Measurements from ENCODE around the gene GMPR. TPM values are rescaled to one million over a fixed set of nuclear protein-coding genes. Genes with fewer than 3 reads are reported as not detected.

Gene GMPR
- total and polyA plus RNA-seq, 7 donors: 2.8 to 26.5 (median 15.0) TPM

GRCh38 chr6:16248271-16248853 is 10.0 kb downstream of the GMPR start:
- intact Hi-C loops (cut with DNase I): loop anchor here (10.0 kb wide), 1 partner anchor 66 kb away; no protein-coding TSS in a partner anchor

DNA sequence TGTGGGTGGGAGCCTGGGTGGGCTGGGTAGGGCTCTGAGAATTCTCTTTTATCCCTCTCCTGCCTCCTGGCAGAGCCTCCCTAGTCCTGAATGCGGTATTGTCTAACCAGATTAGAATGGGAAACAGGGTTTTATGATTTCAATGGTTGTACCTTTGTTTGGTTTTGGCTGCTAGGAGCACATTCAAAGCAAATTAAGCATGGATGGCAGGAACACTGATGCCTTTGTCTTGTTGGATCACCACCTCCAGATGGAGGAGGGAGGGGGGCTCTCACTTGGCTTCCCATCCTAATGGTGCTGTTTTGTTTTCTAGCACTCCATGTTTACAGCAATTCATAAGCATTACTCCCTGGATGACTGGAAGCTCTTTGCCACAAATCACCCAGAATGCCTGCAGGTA is 11.6 kb downstream of the GMPR start:
- WGBS, 2 donors: 18 to 69% methylated on average over 1 of the region's 1 CpG
- Histone ChIP-seq H3K4me1 (peaks cover 0 to 9% (median 6%) of the 10 kb centered on the region in 4 donors), H3K27ac (no peak overlapping the region), H3K36me3 (peaks cover 0 to 63% (median 7%) of the 10 kb centered on the region in 4 donors), H3K4me3 (no peak overlapping the region), H3K9me3 (no peaks in the 10 kb centered on the region), H3K27me3 (no peaks in the 10 kb centered on the region)
- intact Hi-C loops (cut with DNase I): loop anchor here (10.0 kb wide), 1 partner anchor 65 kb away; no protein-coding TSS in a partner anchor
- no peak for DNase-seq
- no peak for TF ChIP-seq EP300 (IDR thresholded peaks at IDR 0.05)
- no peak for TF ChIP-seq POLR2A (IDR thresholded peaks at IDR 0.05)
- TF ChIP-seq POLR2AphosphoS5 (IDR thresholded peaks at IDR 0.05): no peak
- TF ChIP-seq CTCF (IDR thresholded peaks at IDR 0.05): no peak

More at GRCh38 chr6:16248271-16248853, 10.0 kb downstream of the GMPR start:
- H3K9me3 ChIP-seq: no peaks in the 10 kb centered on the region
- no peak overlapping the region for H3K27ac ChIP-seq
- no peaks in the 10 kb centered on the region for H3K27me3 ChIP-seq
- peaks cover 0 to 53% (median 7%) of the 10 kb centered on the region in 4 donors for H3K36me3 ChIP-seq
- WGBS, 2 donors: 95 to 97% methylated on average over 7 of the region's 7 CpGs
- peaks cover 0 to 25% (median 19%) of the 10 kb centered on the region in 4 donors for H3K4me1 ChIP-seq
- TF ChIP-seq POLR2AphosphoS5 (IDR thresholded peaks at IDR 0.05) (no peak), POLR2A (IDR thresholded peaks at IDR 0.05) (no peak), EP300 (IDR thresholded peaks at IDR 0.05) (no peak), CTCF (IDR thresholded peaks at IDR 0.05) (no peak)
- DNase-seq: no peak
- H3K4me3 ChIP-seq: no peak overlapping the region

- H3K4me1 ChIP-seq: no peaks in the 10 kb centered on the region
- 85 to 88% methylated on average over 2 of the region's 2 CpGs for WGBS, 2 donors
- H3K36me3 ChIP-seq: peaks cover 0 to 62% (median 8%) of the 10 kb centered on the region in 4 donors
- intact Hi-C loops (cut with DNase I): no loop called here
- no peak overlapping the region for H3K4me3 ChIP-seq
- H3K27me3 ChIP-seq: no peaks in the 10 kb centered on the region
- DNase-seq: no peak
- TF ChIP-seq EP300 (IDR thresholded peaks at IDR 0.05): no peak
- no peak for TF ChIP-seq POLR2AphosphoS5 (IDR thresholded peaks at IDR 0.05)
- TF ChIP-seq CTCF (IDR thresholded peaks at IDR 0.05): no peak
- TF ChIP-seq POLR2A (IDR thresholded peaks at IDR 0.05): no peak
- no peak overlapping the region for H3K27ac ChIP-seq
- no peaks in the 10 kb centered on the region for H3K9me3 ChIP-seq
Measured at GRCh38 chr6:16251706-16252105, 13.3 kb downstream of the GMPR start.

- TF ChIP-seq EP300 (IDR thresholded peaks at IDR 0.05): no peak
- no peak for TF ChIP-seq POLR2A (IDR thresholded peaks at IDR 0.05)
- TF ChIP-seq CTCF (IDR thresholded peaks at IDR 0.05): no peak
- TF ChIP-seq POLR2AphosphoS5 (IDR thresholded peaks at IDR 0.05): no peak
- whole genome bisulfite sequencing, 2 donors: 65 to 66% methylated on average over 2 of the region's 2 CpGs
- intact Hi-C loops (cut with DNase I): no loop called here
- H3K27me3 ChIP-seq: no peaks in the 10 kb centered on the region
- no peak overlapping the region for H3K27ac ChIP-seq
- H3K4me3 ChIP-seq: no peak overlapping the region
- peaks cover 0 to 51% (median 5%) of the 10 kb centered on the region in 4 donors for H3K36me3 ChIP-seq
- H3K4me1 ChIP-seq: peaks cover 0 to 1% (median under 1%) of the 10 kb centered on the region in 4 donors
- no peak for DNase-seq
- no peaks in the 10 kb centered on the region for H3K9me3 ChIP-seq
Measured at GRCh38 chr6:16252686-16253299, 14.4 kb downstream of the GMPR start.
